GM23338 (cell line): ENCODE data around the gene ZSCAN23. TPM values are rescaled to one million over a fixed set of nuclear protein-coding genes. Genes with fewer than 3 reads are reported as not detected.

Experiments used
- ETS1 ChIP-seq: IDR thresholded peaks from 2 replicates; pipeline ENCODE4 v1.6.1; 2016; ENCODE audit warnings: antibody characterized with exemption
- EZH2 ChIP-seq: fragments of 200-600 bp; sonication (generic); IDR thresholded peaks from one replicate; pipeline ENCODE4 v1.8.0; 2017; ENCODE audit warnings: antibody characterized with exemption, mild to moderate bottlenecking, low read depth; ENCODE audit not compliant: unreplicated experiment
- EZH2phosphoT487 ChIP-seq: fragments of 200-600 bp; sonication (generic); IDR thresholded peaks from one replicate; pipeline ENCODE4 v1.8.1; 2018; ENCODE audit warnings: antibody characterized with exemption; ENCODE audit not compliant: unreplicated experiment
- JUNB ChIP-seq: IDR thresholded peaks from one replicate; pipeline ENCODE4 v1.6.1; 2016; ENCODE audit warnings: antibody characterized with exemption; ENCODE audit not compliant: unreplicated experiment
- NANOG ChIP-seq: IDR thresholded peaks from 2 replicates; pipeline ENCODE4 v1.6.1; 2016; ENCODE audit warnings: antibody characterized with exemption, borderline replicate concordance
- POLR2AphosphoS5 ChIP-seq: IDR thresholded peaks from 2 replicates; pipeline ENCODE4 v1.6.1; 2016; ENCODE audit warnings: antibody characterized with exemption, low read depth
- ZNF462 ChIP-seq: fragments of 250-450 bp; sonication (Bioruptor Pico); IDR thresholded peaks from 2 replicates; pipeline ENCODE4 v1.5.0; 2020; ENCODE audit warnings: mild to moderate bottlenecking, moderate library complexity
- polyA plus RNA-seq: library from polyadenylated mRNA; unstranded; fragments of >200 nt; fragmentation: Nextera tagmentation; extraction: Ambion mirVana; gene quantifications from 2 replicates; pipeline ENCODE4 v1.2.1, GENCODE V29; 2016
- total RNA-seq: library from RNA; depleted of rRNA; stranded (reverse); fragments of >200 nt; shearing (Covaris generic); gene quantifications from 2 replicates; pipeline ENCODE4 v1.2.3, GENCODE V29; 2014

ZSCAN23 gene
- total and polyA plus RNA-seq, 2 experiments from 2014 or later, result 1.9 to 7.8 TPM

- no peak for TF ChIP-seq ZNF462 (CRISPR knock-in tag)
- no peak for TF ChIP-seq ETS1
- TF ChIP-seq JUNB, result no peak
- no peak for TF ChIP-seq EZH2phosphoT487
- TF ChIP-seq NANOG, result no peak
- no peak for TF ChIP-seq EZH2
- TF ChIP-seq POLR2AphosphoS5, result no peak
Observed at GRCh38 chr6:28490205-28490890, 47.1 kb upstream of the ZSCAN23 start (continued).
